ENCODE data around the gene VAV1. TPM values are rescaled to one million over a fixed set of nuclear protein-coding genes. Genes with fewer than 3 reads are reported as not detected.
"Not testable (repeated sequence)": the region's sequence is repeated elsewhere in the genome, so short reads cannot be mapped to it uniquely, and the experiment has no call there.

The VAV1 gene
- total RNA-seq, 1 experiment from 2014 or later: 3.0 TPM

GRCh38 chr19:6769006-6769619 lies 3.4 kb upstream of the VAV1 start:
- H3K4me2 ChIP-seq (ENCODE audit: low read length): no peak overlapping the region
- H3K36me3 ChIP-seq (ENCODE audit: low read depth, low read length): no peaks in the 10 kb centered on the region
- DNase-seq (peak; percentile 38), ATAC-seq (no peak)
- no peaks in the 10 kb centered on the region for H3K9me2 ChIP-seq (replicated peaks; ENCODE audit: low read length)
- H3K27me3 ChIP-seq (ENCODE audit: low read length): no peaks in the 10 kb centered on the region
- BruUV-seq (replicated peaks): no TSS peak
- H3K27ac ChIP-seq (ENCODE audit: low read length): no peak overlapping the region
- no peak overlapping the region for H3K9ac ChIP-seq (ENCODE audit: low read length)
- no peaks in the 10 kb centered on the region for H3K9me3 ChIP-seq (ENCODE audit: low read length)
- H3K4me3 ChIP-seq (ENCODE audit: low read length): no peak overlapping the region
- H3F3A ChIP-seq (ENCODE audit: low read length, unreplicated experiment): no peaks in the 10 kb centered on the region
- H2AFZ ChIP-seq (ENCODE audit: low read length): no peak overlapping the region
- ChIA-PET CTCF (no interaction called here), POLR2A (ENCODE audit: unreplicated experiment) (no interaction called here)
- TF ChIP-seq EZH2phosphoT487 (IDR thresholded peaks at IDR 0.05; ENCODE audit: borderline replicate concordance, low read length): no peak
- TF ChIP-seq, protein P1, sequence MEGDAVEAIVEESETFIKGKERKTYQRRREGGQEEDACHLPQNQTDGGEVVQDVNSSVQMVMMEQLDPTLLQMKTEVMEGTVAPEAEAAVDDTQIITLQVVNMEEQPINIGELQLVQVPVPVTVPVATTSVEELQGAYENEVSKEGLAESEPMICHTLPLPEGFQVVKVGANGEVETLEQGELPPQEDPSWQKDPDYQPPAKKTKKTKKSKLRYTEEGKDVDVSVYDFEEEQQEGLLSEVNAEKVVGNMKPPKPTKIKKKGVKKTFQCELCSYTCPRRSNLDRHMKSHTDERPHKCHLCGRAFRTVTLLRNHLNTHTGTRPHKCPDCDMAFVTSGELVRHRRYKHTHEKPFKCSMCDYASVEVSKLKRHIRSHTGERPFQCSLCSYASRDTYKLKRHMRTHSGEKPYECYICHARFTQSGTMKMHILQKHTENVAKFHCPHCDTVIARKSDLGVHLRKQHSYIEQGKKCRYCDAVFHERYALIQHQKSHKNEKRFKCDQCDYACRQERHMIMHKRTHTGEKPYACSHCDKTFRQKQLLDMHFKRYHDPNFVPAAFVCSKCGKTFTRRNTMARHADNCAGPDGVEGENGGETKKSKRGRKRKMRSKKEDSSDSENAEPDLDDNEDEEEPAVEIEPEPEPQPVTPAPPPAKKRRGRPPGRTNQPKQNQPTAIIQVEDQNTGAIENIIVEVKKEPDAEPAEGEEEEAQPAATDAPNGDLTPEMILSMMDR (conservative IDR thresholded peaks at IDR 0.05; ENCODE audit: low read depth, low read length): peak; percentile 53
- TF ChIP-seq EZH2 (IDR thresholded peaks at IDR 0.05; ENCODE audit: low read length, unreplicated experiment): no peak
- peaks cover 31% of the 10 kb centered on the region for H3K4me1 ChIP-seq (ENCODE audit: insufficient read depth, low read length)
- intact Hi-C loops (cut with micrococcal nuclease): no loop called here
- H3K79me2 ChIP-seq (ENCODE audit: low read length): peaks cover 27% of the 10 kb centered on the region
- no peaks in the 10 kb centered on the region for H4K20me1 ChIP-seq (ENCODE audit: low read length)

- H3K27ac ChIP-seq (ENCODE audit: low read length); BruUV-seq (replicated peaks); ATAC-seq; H3K4me1 ChIP-seq (ENCODE audit: insufficient read depth, low read length); H3K36me3 ChIP-seq (ENCODE audit: low read depth, low read length); H3K79me2 ChIP-seq (ENCODE audit: low read length); H3K9me2 ChIP-seq (replicated peaks; ENCODE audit: low read length); H3F3A ChIP-seq (ENCODE audit: low read length, unreplicated experiment); H3K27me3 ChIP-seq (ENCODE audit: low read length); H3K9me3 ChIP-seq (ENCODE audit: low read length); POLR2A ChIA-PET (ENCODE audit: unreplicated experiment); H3K4me3 ChIP-seq (ENCODE audit: low read length); intact Hi-C loops (cut with micrococcal nuclease); H2AFZ ChIP-seq (ENCODE audit: low read length); CTCF ChIA-PET; H3K4me2 ChIP-seq (ENCODE audit: low read length); H3K9ac ChIP-seq (ENCODE audit: low read length); DNase-seq; H4K20me1 ChIP-seq (ENCODE audit: low read length): not testable (repeated sequence)
Measured at GRCh38 chr19:6771648-6772027, 870 bp upstream of the VAV1 start.

DNA sequence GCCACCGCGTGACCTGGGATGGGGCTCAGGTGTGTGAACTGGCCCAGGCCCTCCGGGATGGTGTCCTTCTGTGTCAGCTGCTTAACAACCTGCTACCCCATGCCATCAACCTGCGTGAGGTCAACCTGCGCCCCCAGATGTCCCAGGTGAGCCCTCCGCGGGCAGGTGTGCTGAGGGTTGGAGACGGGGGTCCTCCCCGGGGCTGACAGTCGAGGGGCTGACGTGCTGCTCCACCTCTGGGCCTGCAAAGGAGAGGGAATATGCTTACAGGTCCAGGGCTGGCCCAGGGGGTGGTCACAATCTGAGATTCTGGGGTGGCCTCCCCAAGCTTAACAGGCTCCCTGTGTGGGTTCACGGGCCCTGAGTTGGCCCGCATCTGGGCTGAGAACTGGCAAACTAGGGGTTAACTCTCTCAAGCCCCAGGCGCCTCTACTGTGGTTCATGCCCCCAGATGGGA lies 386 bp downstream of the VAV1 start:
- no TSS peak for BruUV-seq (replicated peaks)
- TF ChIP-seq EZH2 (IDR thresholded peaks at IDR 0.05; ENCODE audit: low read length, unreplicated experiment): no peak
- no peak for TF ChIP-seq EZH2phosphoT487 (IDR thresholded peaks at IDR 0.05; ENCODE audit: borderline replicate concordance, low read length)
- TF ChIP-seq, protein P1 (conservative IDR thresholded peaks at IDR 0.05; ENCODE audit: low read depth, low read length): no peak
- no peak for DNase-seq
- H3K9ac ChIP-seq (ENCODE audit: low read length): no peak overlapping the region
- intact Hi-C loops (cut with micrococcal nuclease): no loop called here
- ChIA-PET CTCF (no interaction called here), POLR2A (ENCODE audit: unreplicated experiment) (no interaction called here)
- H3K9me3 ChIP-seq (ENCODE audit: low read length): no peaks in the 10 kb centered on the region
- no peaks in the 10 kb centered on the region for H3K79me2 ChIP-seq (ENCODE audit: low read length)
- H2AFZ ChIP-seq (ENCODE audit: low read length): no peak overlapping the region
- 0 out of 2 replicates have a peak, but pooled peaks cover 3% of the 10 kb centered on the region for H3K4me1 ChIP-seq (ENCODE audit: insufficient read depth, low read length)
- no peak overlapping the region for H3K4me2 ChIP-seq (ENCODE audit: low read length)
- H3K36me3 ChIP-seq (ENCODE audit: low read depth, low read length): no peaks in the 10 kb centered on the region
- no peaks in the 10 kb centered on the region for H3F3A ChIP-seq (ENCODE audit: low read length, unreplicated experiment)
- no peak for ATAC-seq
- no peaks in the 10 kb centered on the region for H4K20me1 ChIP-seq (ENCODE audit: low read length)
- no peak overlapping the region for H3K4me3 ChIP-seq (ENCODE audit: low read length)
- H3K9me2 ChIP-seq (replicated peaks; ENCODE audit: low read length): no peaks in the 10 kb centered on the region
- no peaks in the 10 kb centered on the region for H3K27me3 ChIP-seq (ENCODE audit: low read length)
- H3K27ac ChIP-seq (ENCODE audit: low read length): no peak overlapping the region
